Vagina (tissue), 2 donors: ENCODE results near the gene HASPIN.

ENCODE experiments used
- CTCF ChIP-seq, 3 experiments: fragments of 450-650 bp in 2 of 3; fragments of 200-600 bp in 1 of 3; sonication (generic) in 1 of 3; IDR thresholded peaks; one replicate each; pipeline ENCODE4 v1.5.1; 2017 to 2019; ENCODE audit warnings: antibody characterized with exemption in 3 of 3, mild to moderate bottlenecking in 2 of 3, moderate library complexity in 2 of 3
- POLR2A ChIP-seq, 2 donors: fragments of 450-650 bp; IDR thresholded peaks; one replicate each; pipeline ENCODE4 v1.6.1; 2017; ENCODE audit warnings: antibody characterized with exemption in 2 of 2, mild to moderate bottlenecking in 2 of 2, moderate library complexity in 2 of 2
- POLR2AphosphoS5 ChIP-seq, 2 donors: sonication (generic); formaldehyde crosslinking; IDR thresholded peaks; one replicate each; pipeline ENCODE4 v1.9.0; 2017; ENCODE audit warnings: antibody characterized with exemption in 2 of 2, mild to moderate bottlenecking in 2 of 2, low read depth in 1 of 2; ENCODE audit not compliant: insufficient read depth in 1 of 2

GRCh38 chr17:3688027-3688553, 35.6 kb upstream of the HASPIN start:
- TF ChIP-seq CTCF (IDR thresholded peaks at IDR 0.05) (no peak), POLR2A (IDR thresholded peaks at IDR 0.05) (no peak), POLR2AphosphoS5 (IDR thresholded peaks at IDR 0.05; ENCODE audit: insufficient read depth in 1 of 2, low read depth in 1 of 2) (no peak)
